Glomerular visceral epithelial cell (primary cell): Measurements from ENCODE around the gene BICRA.
"Not testable (repeated sequence)": the region's sequence is repeated elsewhere in the genome, so short reads cannot be mapped to it uniquely, and the experiment has no call there.

Experiments used
- DNase-seq: peaks from one replicate; pipeline ENCODE4 v3.0.0-alpha.2; 2016; ENCODE audit errors: extremely low spot score

Gene BICRA

DNA sequence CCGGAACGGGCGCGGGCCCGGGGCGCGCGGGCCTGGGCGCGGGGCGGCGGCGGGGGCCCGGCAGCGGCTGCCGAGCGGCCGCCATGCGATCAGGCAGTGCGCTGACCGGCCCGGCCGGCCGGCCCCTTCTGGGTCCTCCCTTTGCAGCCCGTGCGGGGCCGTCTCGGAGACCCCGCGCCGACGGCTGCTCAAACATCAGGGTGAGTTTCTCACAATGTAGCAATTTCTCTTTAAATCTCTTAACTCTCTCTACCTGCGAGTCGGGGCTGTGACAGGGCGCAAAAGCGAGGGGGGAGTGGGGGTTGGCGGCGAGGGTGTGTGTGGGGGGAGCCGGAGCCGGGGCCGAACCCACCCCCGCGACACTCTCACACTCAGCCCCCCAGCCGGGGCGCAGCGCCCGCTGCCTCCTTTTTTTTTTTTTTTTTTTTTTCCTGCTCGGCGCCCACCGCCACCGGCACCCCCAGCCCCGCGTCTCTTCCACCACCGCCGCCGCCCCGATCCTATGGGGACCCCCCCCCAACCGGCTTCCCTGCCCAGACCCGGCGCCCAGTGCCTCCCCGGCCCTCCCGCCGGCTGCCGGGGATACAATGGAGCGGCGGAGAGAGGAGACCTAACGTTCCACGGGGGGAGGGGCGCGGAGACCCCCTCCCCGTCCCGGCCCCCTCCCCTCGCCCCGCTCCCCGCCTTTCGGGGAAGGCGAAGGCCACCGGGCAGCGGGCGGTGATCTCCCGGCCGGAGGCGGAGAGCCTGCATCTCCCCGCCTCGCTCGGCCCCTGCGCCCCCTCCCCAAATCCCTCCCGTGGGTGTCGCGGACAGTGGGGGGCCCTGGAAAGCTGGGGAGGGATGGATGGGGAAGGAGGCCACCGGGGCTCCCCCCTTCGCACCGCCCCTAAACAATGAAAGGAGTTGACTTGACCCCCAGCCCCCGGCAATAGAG, at the start of gene BICRA:
Gene BICRA (plus strand): TSS at position 166 of the 937 bp plus-strand sequence. CDS start 64,441 bp downstream, outside the sequence.
- DNase-seq: peak; percentile 88

GRCh38 chr19:47560999-47561398, 47.9 kb upstream of the BICRA start:
- no peak for DNase-seq

DNA sequence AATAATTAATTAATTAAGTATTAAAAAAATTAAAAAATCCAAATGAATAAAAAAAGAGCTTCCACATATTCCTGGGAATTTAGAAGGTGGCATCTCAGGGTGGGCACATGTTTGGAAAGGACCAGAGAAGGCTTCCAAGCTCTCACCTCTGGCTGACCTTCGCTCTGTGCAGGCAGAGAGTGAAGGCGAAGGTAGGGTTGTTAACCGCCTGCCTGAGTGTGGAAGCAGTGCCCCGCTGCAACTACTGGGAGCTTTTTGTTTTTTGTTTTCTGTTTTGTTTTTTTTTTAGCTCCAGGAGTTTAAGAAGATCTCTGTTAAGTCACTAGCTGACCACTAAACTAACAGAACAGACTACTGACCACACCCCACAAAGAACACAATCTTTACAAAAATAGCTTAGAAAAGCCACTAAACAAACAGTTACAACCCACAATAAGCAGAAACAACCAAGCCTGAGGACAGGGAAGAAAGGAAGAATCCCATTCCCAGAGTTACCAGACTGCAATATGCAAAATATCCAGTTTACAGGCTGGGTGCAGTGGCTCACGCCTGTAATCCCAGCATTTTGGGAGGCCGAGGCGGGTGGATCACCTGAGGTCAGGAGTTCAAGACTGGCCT, 47.4 kb upstream of the BICRA start:
- DNase-seq: no peak

DNA sequence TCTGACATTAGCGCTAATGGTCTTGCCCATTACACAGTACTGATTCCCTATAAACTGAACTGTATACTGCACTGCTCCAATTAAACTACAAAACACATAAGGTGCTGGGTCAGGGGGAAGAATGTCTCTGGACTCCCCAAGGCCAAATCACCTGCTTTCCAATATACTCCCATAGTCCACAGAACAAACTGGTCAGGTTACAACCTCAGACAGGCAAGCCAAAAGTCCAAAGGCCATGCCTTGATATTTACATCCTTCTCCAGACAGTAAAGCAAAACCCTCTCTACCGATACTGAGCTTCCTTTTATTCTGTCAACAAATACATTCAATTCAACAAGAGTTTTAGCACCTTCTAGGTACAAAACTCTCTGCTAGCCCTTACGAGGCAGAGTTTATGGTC, 44.9 kb upstream of the BICRA start:
- DNase-seq: no peak

DNA sequence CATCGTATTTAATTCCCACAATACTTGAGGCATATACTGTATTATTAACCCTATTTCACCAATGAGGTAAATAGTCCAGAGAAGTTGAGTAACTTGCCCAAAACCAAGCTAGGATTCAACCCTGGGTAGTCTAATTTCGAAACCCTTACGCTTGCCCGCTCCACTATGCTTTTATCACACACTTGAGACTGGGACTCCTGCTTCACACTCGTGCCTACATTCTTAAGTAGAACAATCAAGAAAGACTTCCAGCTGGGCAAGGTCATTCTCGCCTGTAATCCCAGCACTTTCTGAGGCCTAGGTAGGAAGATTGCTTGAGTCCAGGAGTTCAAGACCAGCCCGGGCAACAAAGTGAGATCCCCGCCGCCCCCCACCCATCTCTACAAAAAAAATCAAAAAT, 39.6 kb upstream of the BICRA start:
- DNase-seq: no peak

GRCh38 chr19:47572635-47573034, 36.3 kb upstream of the BICRA start:
- DNase-seq: no peak

DNA sequence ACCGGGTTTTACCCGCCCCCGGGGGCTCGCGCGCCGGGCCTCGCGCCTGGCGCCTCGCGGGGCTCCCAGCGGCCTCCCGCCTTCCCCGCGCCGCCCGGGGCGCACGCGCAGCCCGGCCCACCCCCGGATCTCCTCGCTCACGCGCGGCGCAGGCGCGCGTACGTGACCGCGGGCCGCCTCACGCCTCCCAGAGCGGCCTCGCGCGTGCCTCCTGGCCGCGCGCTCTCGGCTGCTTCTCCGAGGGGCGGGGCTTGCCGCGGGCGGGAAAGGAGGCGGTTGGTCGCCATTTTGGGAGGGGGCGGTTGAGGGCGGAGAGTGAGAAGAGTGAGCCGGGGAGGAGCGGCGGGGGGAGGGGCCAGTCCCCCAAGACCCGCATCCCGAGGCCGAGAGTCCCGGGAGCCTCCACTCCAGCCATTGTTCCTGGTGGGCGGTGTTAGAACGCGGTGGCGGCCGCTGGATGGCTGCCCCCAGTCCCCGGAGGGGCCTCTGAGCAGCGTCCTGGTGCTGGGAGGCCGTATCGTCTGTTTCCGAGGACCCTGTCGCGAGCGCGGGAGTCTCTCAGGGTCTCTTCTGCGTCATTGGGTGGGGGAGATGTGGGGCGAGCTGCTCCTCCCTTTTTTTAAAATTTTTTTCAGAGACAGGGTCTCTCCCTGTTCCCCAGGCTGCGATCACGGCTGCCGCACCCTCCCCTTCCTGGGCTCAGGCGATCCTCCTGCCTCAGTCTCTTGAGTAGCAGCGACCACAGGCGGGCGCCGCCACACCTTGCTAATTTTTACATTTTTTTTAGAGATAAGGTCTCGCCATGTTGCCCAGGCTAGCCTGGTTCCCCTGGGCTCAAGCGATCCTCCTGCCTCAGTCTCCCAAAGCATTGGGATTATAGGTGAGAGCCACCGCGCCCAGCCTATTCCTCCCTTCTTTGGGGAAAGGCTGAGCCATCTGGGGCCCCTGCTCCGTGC, 35.6 kb upstream of the BICRA start, which contains the start of gene ZNF541:
Gene ZNF541 (minus strand): TSS at position 78 of the 956 bp plus-strand sequence. CDS start 17,292 bp downstream, outside the sequence.
- DNase-seq: no peak

DNA sequence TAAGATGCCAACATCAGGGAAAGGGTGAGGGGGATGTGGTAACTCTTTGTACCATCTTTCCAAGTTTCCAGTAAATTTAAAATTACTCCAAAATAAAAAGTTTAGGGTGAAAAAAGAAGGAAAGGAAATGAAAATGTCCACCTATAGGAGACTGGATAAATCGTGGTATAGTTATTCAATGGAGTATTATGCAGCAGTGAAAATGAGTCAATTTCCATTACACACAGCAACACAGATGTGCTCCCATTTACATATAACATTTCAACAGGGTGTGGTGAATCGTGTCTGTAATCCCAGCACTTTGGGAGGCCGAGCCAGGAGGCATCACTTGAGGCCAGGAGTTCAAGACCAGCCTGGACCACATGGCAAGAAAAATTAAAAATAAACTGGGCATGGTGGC, 28.5 kb upstream of the BICRA start:
- no peak for DNase-seq

GRCh38 chr19:47581605-47582319, 27.2 kb upstream of the BICRA start:
- no peak for DNase-seq

DNA sequence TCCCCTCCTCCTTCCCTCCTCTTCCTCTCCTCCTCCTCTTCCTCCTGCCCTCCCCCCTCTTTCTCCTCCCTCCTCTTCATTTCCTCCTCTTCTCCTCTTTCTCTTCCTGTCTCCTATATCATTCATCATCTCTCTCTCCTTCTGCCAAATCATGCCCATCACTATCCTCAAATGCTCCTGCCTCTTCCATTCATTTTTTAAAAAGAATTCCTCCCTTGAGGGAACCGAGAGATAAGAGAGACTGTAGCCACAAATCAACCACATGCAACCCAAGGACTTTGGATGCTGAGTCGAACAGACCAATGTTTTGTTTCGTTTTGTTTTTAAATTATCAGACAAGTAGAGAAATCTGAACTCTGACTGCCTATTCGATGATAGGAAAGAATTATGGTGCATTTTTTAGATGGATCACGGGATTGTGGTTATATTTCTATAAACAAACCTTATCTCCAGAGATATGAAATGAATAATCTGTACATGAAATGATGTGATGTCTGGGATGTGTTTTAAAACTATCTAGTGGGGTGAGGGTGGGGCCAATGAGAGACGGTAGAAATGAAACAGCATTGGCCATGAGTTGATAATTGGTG, 26.5 kb upstream of the BICRA start:
- DNase-seq: no peak

- DNase-seq: not testable (repeated sequence)
These were observed 25.8 kb upstream of the BICRA start for GRCh38 chr19:47583161-47583560.

DNA sequence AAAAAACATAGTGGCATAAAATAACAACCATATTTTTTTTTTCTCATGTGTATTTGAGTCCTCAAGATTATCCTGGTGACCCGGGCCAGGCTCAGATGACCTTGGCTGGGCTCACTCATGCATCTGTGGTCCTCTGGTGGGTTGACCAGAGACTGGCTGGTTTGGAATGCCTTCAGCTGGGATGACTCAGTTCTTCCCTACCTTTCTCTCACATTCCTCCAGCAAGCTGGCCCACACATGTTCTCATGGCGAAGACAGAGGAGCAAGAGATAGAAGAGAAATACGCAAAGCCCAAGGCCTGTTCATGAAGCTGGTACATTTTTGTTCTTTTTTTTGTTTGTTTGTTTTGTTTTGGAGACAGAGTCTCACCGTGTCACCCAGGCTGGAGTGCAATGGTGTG, 21.6 kb upstream of the BICRA start:
- DNase-seq: no peak

DNA sequence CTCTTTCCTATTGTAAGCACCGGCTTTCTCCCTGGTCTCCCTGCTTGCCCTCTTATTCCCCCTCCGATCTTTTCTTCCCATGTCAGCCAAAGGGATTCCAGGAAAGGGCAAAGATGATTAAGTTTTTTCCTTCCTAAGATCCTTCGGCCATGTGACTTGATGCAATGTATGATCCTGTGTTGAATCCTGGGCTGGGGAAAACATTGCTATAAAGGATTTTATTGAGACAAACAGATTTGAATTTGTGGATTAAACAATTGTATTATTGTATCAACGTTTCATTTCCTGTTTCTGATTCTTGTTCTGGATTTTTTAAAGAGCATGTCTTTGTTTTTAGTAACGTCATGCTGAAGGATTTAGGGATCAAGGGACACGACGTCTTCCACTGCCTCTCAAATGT, 19.1 kb upstream of the BICRA start:
- DNase-seq: no peak

- DNase-seq: no peak
These were observed 15.1 kb upstream of the BICRA start for GRCh38 chr19:47593860-47594259.

- no peak for DNase-seq
These were observed 13.0 kb upstream of the BICRA start for GRCh38 chr19:47595944-47596343.

DNA sequence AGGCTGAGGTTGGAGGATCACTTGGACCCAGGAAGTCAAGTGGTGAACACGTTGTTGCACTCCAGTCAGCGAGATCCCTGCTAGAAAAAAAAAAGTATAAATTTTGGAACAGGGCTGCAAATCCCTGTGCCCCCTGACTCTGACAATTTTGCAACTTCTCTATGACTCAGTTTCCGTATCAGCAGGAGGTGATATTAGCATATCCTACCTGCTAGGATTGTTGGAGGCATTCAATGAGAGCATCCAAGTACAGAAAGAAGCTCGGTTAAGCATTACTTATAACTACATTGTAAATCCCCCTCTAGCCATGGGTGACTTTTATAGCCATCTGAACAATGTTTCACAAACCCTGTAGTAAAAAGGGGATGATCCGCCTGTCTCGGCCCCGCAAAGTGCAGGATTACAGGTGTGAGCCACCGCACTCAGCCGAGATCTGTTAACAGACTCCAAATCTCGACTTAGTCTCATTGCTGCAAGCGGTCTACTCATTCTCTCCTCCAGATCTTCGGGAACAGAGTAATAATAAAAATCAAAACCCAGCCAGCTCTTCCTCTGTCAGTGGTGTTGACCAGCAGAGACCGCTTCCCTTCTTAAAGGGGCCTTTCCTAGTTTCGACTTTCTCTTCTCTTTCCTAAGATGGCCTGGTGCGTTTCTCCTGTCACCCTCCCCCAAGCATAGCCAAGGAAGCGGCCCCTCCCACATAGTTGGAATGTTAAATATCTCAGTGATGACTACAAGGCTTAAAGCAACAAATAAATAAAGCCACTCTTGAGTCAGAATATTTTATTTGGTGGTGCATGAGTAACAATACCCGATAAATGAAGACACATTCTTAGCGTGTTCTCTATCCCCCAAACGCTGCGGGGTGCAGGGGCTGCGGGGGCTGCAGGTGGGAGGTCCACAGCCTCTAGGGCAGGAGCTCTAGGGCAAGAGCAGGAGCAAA, 10.3 kb upstream of the BICRA start:
- peak; percentile 89 for DNase-seq

- peak; percentile 18 for DNase-seq
These were observed 9.2 kb upstream of the BICRA start for GRCh38 chr19:47599671-47600245.

GRCh38 chr19:47600246-47601179, 8.4 kb upstream of the BICRA start:
- DNase-seq: peak; percentile 99
